Activated naive CD8-positive, alpha-beta T cell treated with anti-CD3 and anti-CD28 coated beads, Interleukin-2, amount 50 U/mL, for 24 hours (primary cell): ENCODE measurements around the gene VDR.
"Not testable (repeated sequence)": the region's sequence is repeated elsewhere in the genome, so short reads cannot be mapped to it uniquely, and the experiment has no call there.

ENCODE experiments used
- ATAC-seq: fragments of 150-1000 bp; cut with Tn5 transposase; one replicate; pipeline ENCODE4 v1.10.0; 2021
- DNase-seq: peaks from one replicate; pipeline ENCODE4 v3.0.0; 2021
- H3K27ac Mint-ChIP-seq: one replicate; pipeline ENCODE4 v1.8.0; 2021; ENCODE audit warnings: mild to moderate bottlenecking, mixed read lengths
- H3K27me3 Mint-ChIP-seq: one replicate; pipeline ENCODE4 v1.8.0; 2021; ENCODE audit warnings: mixed read lengths
- H3K36me3 Mint-ChIP-seq: one replicate; pipeline ENCODE4 v1.8.0; 2021; ENCODE audit warnings: low read depth, mixed read lengths
- H3K4me1 Mint-ChIP-seq: one replicate; pipeline ENCODE4 v1.8.0; 2021; ENCODE audit warnings: mixed read lengths
- H3K4me3 Mint-ChIP-seq: one replicate; pipeline ENCODE4 v1.8.0; 2021; ENCODE audit warnings: mild to moderate bottlenecking, moderate library complexity, mixed read lengths
- H3K9me3 Mint-ChIP-seq: one replicate; pipeline ENCODE4 v1.8.0; 2021; ENCODE audit warnings: mixed read lengths

Gene VDR

GRCh38 chr12:47845081-47845480 lies 59.7 kb downstream of the VDR start:
- Mint-ChIP-seq H3K27me3 (no peaks in the 10 kb centered on the region), H3K36me3 (peaks cover 55% of the 10 kb centered on the region), H3K4me3 (no peak overlapping the region), H3K9me3 (no peaks in the 10 kb centered on the region), H3K27ac (no peak overlapping the region), H3K4me1 (peaks cover 15% of the 10 kb centered on the region)
- ATAC-seq (no peak), DNase-seq (no peak)

GRCh38 chr12:47844264-47845019 lies 60.4 kb downstream of the VDR start:
- no peak overlapping the region for H3K27ac Mint-ChIP-seq
- H3K36me3 Mint-ChIP-seq, result peaks cover 52% of the 10 kb centered on the region
- H3K9me3 Mint-ChIP-seq, result no peaks in the 10 kb centered on the region
- peaks cover 15% of the 10 kb centered on the region for H3K4me1 Mint-ChIP-seq
- no peak for DNase-seq
- no peaks in the 10 kb centered on the region for H3K27me3 Mint-ChIP-seq
- no peak overlapping the region for H3K4me3 Mint-ChIP-seq
- ATAC-seq, result no peak

- H3K27me3 Mint-ChIP-seq, result no peaks in the 10 kb centered on the region
- no peak for DNase-seq
- ATAC-seq, result peak; percentile 22
- H3K9me3 Mint-ChIP-seq, result no peaks in the 10 kb centered on the region
- H3K36me3 Mint-ChIP-seq, result peaks cover 45% of the 10 kb centered on the region
- H3K4me1 Mint-ChIP-seq, result peaks cover 15% of the 10 kb centered on the region
- peak overlapping the region; percentile 40 for H3K27ac Mint-ChIP-seq
- H3K4me3 Mint-ChIP-seq, result no peak overlapping the region
These were observed 61.4 kb downstream of the VDR start for GRCh38 chr12:47843226-47843980.

GRCh38 chr12:47842543-47842942 lies 62.3 kb downstream of the VDR start:
- peaks cover 23% of the 10 kb centered on the region for H3K4me1 Mint-ChIP-seq
- H3K27ac Mint-ChIP-seq, H3K9me3 Mint-ChIP-seq, ATAC-seq, H3K4me3 Mint-ChIP-seq, DNase-seq, H3K27me3 Mint-ChIP-seq: not testable (repeated sequence)
- peaks cover 42% of the 10 kb centered on the region for H3K36me3 Mint-ChIP-seq

GRCh38 chr12:47841910-47842309 lies 62.9 kb downstream of the VDR start:
- Mint-ChIP-seq H3K4me3 (no peak overlapping the region), H3K4me1 (peaks cover 30% of the 10 kb centered on the region), H3K27me3 (no peaks in the 10 kb centered on the region), H3K27ac (peak overlapping the region; percentile 35), H3K9me3 (no peaks in the 10 kb centered on the region), H3K36me3 (peaks cover 36% of the 10 kb centered on the region)
- ATAC-seq (no peak), DNase-seq (no peak)

- DNase-seq, result no peak
- peaks cover 32% of the 10 kb centered on the region for H3K36me3 Mint-ChIP-seq
- no peaks in the 10 kb centered on the region for H3K27me3 Mint-ChIP-seq
- ATAC-seq, result no peak
- H3K4me1 Mint-ChIP-seq, result peaks cover 34% of the 10 kb centered on the region
- no peaks in the 10 kb centered on the region for H3K9me3 Mint-ChIP-seq
- peak overlapping the region; percentile 35 for H3K27ac Mint-ChIP-seq
- H3K4me3 Mint-ChIP-seq, result no peak overlapping the region
These were observed 63.3 kb downstream of the VDR start for GRCh38 chr12:47841501-47841900.

GRCh38 chr12:47840571-47840970 lies 64.2 kb downstream of the VDR start:
- DNase-seq, result no peak
- Mint-ChIP-seq H3K4me3 (no peak overlapping the region), H3K27ac (no peak overlapping the region), H3K9me3 (no peaks in the 10 kb centered on the region), H3K4me1 (peaks cover 43% of the 10 kb centered on the region), H3K36me3 (peaks cover 23% of the 10 kb centered on the region), H3K27me3 (no peaks in the 10 kb centered on the region)
- ATAC-seq, result no peak

- ATAC-seq (no peak), DNase-seq (no peak)
- Mint-ChIP-seq H3K27me3 (no peaks in the 10 kb centered on the region), H3K27ac (peak overlapping the region; percentile 50), H3K36me3 (peaks cover 13% of the 10 kb centered on the region), H3K4me3 (no peak overlapping the region), H3K9me3 (no peaks in the 10 kb centered on the region), H3K4me1 (peaks cover 55% of the 10 kb centered on the region)
These were observed 65.4 kb downstream of the VDR start for GRCh38 chr12:47839214-47839876.

GRCh38 chr12:47838286-47838931 lies 66.4 kb downstream of the VDR start:
- H3K9me3 Mint-ChIP-seq, result no peaks in the 10 kb centered on the region
- no peak overlapping the region for H3K27ac Mint-ChIP-seq
- DNase-seq, result peak; percentile 50
- ATAC-seq, result peak; percentile 2
- no peak overlapping the region for H3K4me3 Mint-ChIP-seq
- H3K36me3 Mint-ChIP-seq, result peaks cover 11% of the 10 kb centered on the region
- peaks cover 63% of the 10 kb centered on the region for H3K4me1 Mint-ChIP-seq
- H3K27me3 Mint-ChIP-seq, result no peaks in the 10 kb centered on the region

GRCh38 chr12:47837190-47838171 lies 67.3 kb downstream of the VDR start:
- H3K36me3 Mint-ChIP-seq, result peaks cover 2% of the 10 kb centered on the region
- peak overlapping the region; percentile 14 for H3K4me3 Mint-ChIP-seq
- no peak for ATAC-seq
- peak overlapping the region; percentile 74 for H3K27ac Mint-ChIP-seq
- H3K4me1 Mint-ChIP-seq, result peaks cover 66% of the 10 kb centered on the region
- H3K9me3 Mint-ChIP-seq, result no peaks in the 10 kb centered on the region
- peak; percentile 76 for DNase-seq
- H3K27me3 Mint-ChIP-seq, result no peaks in the 10 kb centered on the region

GRCh38 chr12:47835831-47836155 lies 69.0 kb downstream of the VDR start:
- ATAC-seq, result no peak
- Mint-ChIP-seq H3K4me1 (peaks cover 76% of the 10 kb centered on the region), H3K27me3 (no peaks in the 10 kb centered on the region)

GRCh38 chr12:47835006-47835830 lies 69.6 kb downstream of the VDR start:
- DNase-seq (no peak), ATAC-seq (no peak)
- Mint-ChIP-seq H3K4me3 (no peak overlapping the region), H3K9me3 (no peaks in the 10 kb centered on the region), H3K27ac (peak overlapping the region; percentile 97), H3K4me1 (peaks cover 82% of the 10 kb centered on the region), H3K36me3 (peaks cover 2% of the 10 kb centered on the region), H3K27me3 (no peaks in the 10 kb centered on the region)

More at GRCh38 chr12:47835831-47836155, 69.0 kb downstream of the VDR start:
- Mint-ChIP-seq H3K4me3 (no peak overlapping the region), H3K27ac (peak overlapping the region; percentile 73), H3K36me3 (peaks cover 2% of the 10 kb centered on the region), H3K9me3 (no peaks in the 10 kb centered on the region)
- no peak for DNase-seq
